ENCODE results near the gene PPP1CA. TPM values are rescaled to one million over a fixed set of nuclear protein-coding genes. Genes with fewer than 3 reads are reported as not detected.

PPP1CA gene
- polyA plus RNA-seq, 2 of the 4 experiments (the other 2 are of a cell fraction) = 174 to 208 TPM

DNA sequence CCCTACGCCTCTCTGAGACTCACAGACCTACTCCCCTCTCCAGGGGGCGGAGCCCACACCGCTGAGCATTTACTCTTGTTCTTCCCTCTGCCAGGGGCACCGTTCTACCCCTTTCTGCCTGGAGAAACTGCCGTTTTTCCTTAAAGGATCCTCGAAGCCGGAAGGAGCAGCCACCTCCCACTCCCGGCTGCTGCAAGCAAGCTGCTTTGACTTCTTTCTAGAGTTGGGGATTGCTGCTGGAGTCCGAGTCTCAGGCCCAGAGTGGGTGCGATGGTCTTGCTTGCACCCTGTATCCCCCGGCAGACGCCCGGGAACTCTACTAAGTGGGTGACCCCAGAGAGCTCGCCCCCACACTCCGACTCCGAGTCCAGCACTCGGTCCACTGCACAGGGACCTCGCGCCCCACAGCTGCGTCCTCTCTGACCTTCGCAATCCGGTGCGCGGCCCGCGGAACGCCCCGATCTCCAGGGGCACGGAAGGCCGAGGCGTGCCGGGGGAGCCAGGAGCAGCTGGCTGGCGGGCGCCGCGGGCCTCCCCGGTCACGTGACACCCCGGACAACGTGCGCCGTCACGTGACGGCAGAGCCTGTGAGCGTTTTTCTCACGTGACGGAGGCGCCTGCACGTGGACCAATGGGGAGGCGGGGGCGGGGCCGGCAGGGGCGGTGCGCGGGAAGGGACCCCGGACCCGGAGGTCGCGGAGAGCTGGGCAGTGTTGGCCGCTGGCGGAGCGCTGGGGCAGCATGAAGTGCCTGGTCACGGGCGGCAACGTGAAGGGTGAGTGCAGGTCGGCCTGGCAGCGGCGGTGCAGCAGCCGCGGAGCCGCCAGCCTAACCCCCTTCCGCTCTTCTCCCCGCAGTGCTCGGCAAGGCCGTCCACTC lies 10.1 kb downstream of the PPP1CA start, which contains the start of gene RAD9A (continued):
- TF ChIP-seq ZFP36 (IDR thresholded peaks at IDR 0.05; ENCODE audit: borderline replicate concordance, partially characterized antibody) = no peak
- TF ChIP-seq, protein P1, sequence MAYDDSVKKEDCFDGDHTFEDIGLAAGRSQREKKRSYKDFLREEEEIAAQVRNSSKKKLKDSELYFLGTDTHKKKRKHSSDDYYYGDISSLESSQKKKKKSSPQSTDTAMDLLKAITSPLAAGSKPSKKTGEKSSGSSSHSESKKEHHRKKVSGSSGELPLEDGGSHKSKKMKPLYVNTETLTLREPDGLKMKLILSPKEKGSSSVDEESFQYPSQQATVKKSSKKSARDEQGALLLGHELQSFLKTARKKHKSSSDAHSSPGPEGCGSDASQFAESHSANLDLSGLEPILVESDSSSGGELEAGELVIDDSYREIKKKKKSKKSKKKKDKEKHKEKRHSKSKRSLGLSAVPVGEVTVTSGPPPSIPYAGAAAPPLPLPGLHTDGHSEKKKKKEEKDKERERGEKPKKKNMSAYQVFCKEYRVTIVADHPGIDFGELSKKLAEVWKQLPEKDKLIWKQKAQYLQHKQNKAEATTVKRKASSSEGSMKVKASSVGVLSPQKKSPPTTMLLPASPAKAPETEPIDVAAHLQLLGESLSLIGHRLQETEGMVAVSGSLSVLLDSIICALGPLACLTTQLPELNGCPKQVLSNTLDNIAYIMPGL (CRISPR knock-in tag; IDR thresholded peaks at IDR 0.05; ENCODE audit: borderline replicate concordance) = no peak
- TF ChIP-seq RNF2 (IDR thresholded peaks at IDR 0.05; ENCODE audit: borderline replicate concordance, low read depth) = peak; percentile 29; the same call in 1 of the 2 replicates
- no peak; the same call in 1 of the 2 replicates for TF ChIP-seq ZSCAN20 (CRISPR knock-in tag; IDR thresholded peaks at IDR 0.05)
- no peak for TF ChIP-seq MAZ (IDR thresholded peaks at IDR 0.05; ENCODE audit: borderline replicate concordance, low read depth, low read length)
- TF ChIP-seq, protein P2, sequence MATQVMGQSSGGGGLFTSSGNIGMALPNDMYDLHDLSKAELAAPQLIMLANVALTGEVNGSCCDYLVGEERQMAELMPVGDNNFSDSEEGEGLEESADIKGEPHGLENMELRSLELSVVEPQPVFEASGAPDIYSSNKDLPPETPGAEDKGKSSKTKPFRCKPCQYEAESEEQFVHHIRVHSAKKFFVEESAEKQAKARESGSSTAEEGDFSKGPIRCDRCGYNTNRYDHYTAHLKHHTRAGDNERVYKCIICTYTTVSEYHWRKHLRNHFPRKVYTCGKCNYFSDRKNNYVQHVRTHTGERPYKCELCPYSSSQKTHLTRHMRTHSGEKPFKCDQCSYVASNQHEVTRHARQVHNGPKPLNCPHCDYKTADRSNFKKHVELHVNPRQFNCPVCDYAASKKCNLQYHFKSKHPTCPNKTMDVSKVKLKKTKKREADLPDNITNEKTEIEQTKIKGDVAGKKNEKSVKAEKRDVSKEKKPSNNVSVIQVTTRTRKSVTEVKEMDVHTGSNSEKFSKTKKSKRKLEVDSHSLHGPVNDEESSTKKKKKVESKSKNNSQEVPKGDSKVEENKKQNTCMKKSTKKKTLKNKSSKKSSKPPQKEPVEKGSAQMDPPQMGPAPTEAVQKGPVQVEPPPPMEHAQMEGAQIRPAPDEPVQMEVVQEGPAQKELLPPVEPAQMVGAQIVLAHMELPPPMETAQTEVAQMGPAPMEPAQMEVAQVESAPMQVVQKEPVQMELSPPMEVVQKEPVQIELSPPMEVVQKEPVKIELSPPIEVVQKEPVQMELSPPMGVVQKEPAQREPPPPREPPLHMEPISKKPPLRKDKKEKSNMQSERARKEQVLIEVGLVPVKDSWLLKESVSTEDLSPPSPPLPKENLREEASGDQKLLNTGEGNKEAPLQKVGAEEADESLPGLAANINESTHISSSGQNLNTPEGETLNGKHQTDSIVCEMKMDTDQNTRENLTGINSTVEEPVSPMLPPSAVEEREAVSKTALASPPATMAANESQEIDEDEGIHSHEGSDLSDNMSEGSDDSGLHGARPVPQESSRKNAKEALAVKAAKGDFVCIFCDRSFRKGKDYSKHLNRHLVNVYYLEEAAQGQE (IDR thresholded peaks at IDR 0.05) = no peak
- TF ChIP-seq, protein P3, sequence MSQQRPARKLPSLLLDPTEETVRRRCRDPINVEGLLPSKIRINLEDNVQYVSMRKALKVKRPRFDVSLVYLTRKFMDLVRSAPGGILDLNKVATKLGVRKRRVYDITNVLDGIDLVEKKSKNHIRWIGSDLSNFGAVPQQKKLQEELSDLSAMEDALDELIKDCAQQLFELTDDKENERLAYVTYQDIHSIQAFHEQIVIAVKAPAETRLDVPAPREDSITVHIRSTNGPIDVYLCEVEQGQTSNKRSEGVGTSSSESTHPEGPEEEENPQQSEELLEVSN (IDR thresholded peaks at IDR 0.05; ENCODE audit: borderline replicate concordance, low read depth) = no peak; the same call in 1 of the 2 replicates
- TF ChIP-seq ZNF302 (CRISPR knock-in tag; IDR thresholded peaks at IDR 0.05) = no peak
- TF ChIP-seq, protein P4, sequence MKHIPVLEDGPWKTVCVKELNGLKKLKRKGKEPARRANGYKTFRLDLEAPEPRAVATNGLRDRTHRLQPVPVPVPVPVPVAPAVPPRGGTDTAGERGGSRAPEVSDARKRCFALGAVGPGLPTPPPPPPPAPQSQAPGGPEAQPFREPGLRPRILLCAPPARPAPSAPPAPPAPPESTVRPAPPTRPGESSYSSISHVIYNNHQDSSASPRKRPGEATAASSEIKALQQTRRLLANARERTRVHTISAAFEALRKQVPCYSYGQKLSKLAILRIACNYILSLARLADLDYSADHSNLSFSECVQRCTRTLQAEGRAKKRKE (CRISPR knock-in tag; IDR thresholded peaks at IDR 0.05; ENCODE audit: low read depth) = peak; percentile 84
- TF ChIP-seq, protein P5, sequence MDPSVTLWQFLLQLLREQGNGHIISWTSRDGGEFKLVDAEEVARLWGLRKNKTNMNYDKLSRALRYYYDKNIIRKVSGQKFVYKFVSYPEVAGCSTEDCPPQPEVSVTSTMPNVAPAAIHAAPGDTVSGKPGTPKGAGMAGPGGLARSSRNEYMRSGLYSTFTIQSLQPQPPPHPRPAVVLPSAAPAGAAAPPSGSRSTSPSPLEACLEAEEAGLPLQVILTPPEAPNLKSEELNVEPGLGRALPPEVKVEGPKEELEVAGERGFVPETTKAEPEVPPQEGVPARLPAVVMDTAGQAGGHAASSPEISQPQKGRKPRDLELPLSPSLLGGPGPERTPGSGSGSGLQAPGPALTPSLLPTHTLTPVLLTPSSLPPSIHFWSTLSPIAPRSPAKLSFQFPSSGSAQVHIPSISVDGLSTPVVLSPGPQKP (IDR thresholded peaks at IDR 0.05; ENCODE audit: low read depth, low read length) = no peak
- no peak for TF ChIP-seq HOXA7 (CRISPR knock-in tag; IDR thresholded peaks at IDR 0.05)
- TF ChIP-seq RARB (CRISPR knock-in tag; IDR thresholded peaks at IDR 0.05) = no peak
- peak; percentile 63 to 89 for TF ChIP-seq JUN (IDR thresholded peaks at IDR 0.05)
- TF ChIP-seq TP53 (CRISPR knock-in tag; IDR thresholded peaks at IDR 0.05) = peak; percentile 78; the same call in 1 of the 2 replicates
- TF ChIP-seq, protein P6, sequence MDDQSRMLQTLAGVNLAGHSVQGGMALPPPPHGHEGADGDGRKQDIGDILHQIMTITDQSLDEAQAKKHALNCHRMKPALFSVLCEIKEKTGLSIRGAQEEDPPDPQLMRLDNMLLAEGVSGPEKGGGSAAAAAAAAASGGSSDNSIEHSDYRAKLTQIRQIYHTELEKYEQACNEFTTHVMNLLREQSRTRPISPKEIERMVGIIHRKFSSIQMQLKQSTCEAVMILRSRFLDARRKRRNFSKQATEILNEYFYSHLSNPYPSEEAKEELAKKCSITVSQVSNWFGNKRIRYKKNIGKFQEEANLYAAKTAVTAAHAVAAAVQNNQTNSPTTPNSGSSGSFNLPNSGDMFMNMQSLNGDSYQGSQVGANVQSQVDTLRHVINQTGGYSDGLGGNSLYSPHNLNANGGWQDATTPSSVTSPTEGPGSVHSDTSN (IDR thresholded peaks at IDR 0.05) = peak; percentile 54; the same call in 1 of the 2 replicates
- no peak for TF ChIP-seq NR3C1 (IDR thresholded peaks at IDR 0.05)
- TF ChIP-seq HOXB13 (CRISPR knock-in tag; IDR thresholded peaks at IDR 0.05; ENCODE audit: low read depth) = peak; percentile 89
- no peak for TF ChIP-seq CBX8 (IDR thresholded peaks at IDR 0.05)
- no peak for TF ChIP-seq RCOR1 (IDR thresholded peaks at IDR 0.05; ENCODE audit: low read depth, low read length)
- no peak for TF ChIP-seq SMC3 (IDR thresholded peaks at IDR 0.05)
- no peak for TF ChIP-seq ZC3H11A (IDR thresholded peaks at IDR 0.05)
- no peak; a peak in 1 of 5 replicates for TF ChIP-seq EP300 (IDR thresholded peaks at IDR 0.05)
- TF ChIP-seq BHLHE40 (IDR thresholded peaks at IDR 0.05; ENCODE audit: low read depth, low read length) = peak; percentile 95
- TF ChIP-seq ESRRA (IDR thresholded peaks at IDR 0.05; ENCODE audit: borderline replicate concordance, low read length) = no peak
- TF ChIP-seq PHF8 (IDR thresholded peaks at IDR 0.05; ENCODE audit: borderline replicate concordance, low read depth) = peak; percentile 81
- TF ChIP-seq CBX2 (IDR thresholded peaks at IDR 0.05; ENCODE audit: borderline replicate concordance, low read depth) = no peak
